ENCODE measurements around the gene YPEL5.

The YPEL5 gene

DNA sequence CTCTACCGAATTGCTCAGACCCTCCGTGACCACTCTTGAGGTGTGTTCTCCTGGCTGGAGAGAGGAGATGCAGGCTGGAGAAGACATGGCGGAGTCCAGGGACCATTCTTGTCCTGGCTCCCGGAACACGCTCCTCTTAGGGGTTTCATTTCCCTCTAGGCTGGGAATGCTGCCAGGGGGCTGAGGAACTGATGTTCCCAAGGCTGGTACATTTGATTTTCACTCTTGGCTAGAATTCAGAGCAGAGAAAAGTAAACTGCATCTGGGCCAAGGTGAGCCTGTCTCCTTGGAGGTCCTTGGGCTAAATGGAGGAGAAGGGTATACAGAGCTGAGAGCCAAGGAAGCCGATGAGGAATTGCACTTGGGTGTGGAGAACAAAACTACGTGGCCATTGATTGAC is 56.3 kb downstream of the YPEL5 start:
- Mint-ChIP-seq H3K27ac (no peak overlapping the region), H3K4me3 (no peak overlapping the region), H3K9me3 (no peaks in the 10 kb centered on the region), H3K27me3 (no peaks in the 10 kb centered on the region), H3K4me1 (no peaks in the 10 kb centered on the region)
- DNase-seq = no peak
- ATAC-seq = no peak

DNA sequence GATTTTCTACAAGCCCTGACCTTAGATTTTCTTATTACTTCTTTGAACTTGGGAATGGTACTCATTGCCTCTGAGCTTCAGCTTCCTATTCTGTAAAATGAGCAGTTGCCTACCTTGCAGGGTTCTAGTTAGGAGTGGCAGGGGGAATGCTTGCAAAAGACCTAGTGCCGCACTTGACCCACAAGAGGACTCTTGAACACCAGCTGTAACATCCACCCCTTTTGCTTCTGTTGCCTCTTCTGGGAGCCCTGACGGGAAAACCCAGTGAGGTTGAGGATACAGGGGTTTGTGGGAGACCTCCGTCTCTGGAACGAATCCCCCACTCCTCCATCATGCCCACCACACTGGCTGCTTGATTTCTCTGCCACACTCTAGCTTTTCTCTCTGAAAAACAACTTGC is 57.5 kb downstream of the YPEL5 start:
- H3K4me3 Mint-ChIP-seq = no peak overlapping the region
- no peaks in the 10 kb centered on the region for H3K27me3 Mint-ChIP-seq
- no peak overlapping the region for H3K27ac Mint-ChIP-seq
- H3K9me3 Mint-ChIP-seq = no peaks in the 10 kb centered on the region
- no peak for DNase-seq
- H3K4me1 Mint-ChIP-seq = peaks cover 11% of the 10 kb centered on the region
- no peak for ATAC-seq

GRCh38 chr2:30205456-30205855 is 58.6 kb downstream of the YPEL5 start:
- ATAC-seq = no peak
- no peak overlapping the region for H3K4me3 Mint-ChIP-seq
- DNase-seq = no peak
- H3K27ac Mint-ChIP-seq = no peak overlapping the region
- H3K4me1 Mint-ChIP-seq = peaks cover 17% of the 10 kb centered on the region
- no peaks in the 10 kb centered on the region for H3K27me3 Mint-ChIP-seq
- H3K9me3 Mint-ChIP-seq = no peaks in the 10 kb centered on the region

DNA sequence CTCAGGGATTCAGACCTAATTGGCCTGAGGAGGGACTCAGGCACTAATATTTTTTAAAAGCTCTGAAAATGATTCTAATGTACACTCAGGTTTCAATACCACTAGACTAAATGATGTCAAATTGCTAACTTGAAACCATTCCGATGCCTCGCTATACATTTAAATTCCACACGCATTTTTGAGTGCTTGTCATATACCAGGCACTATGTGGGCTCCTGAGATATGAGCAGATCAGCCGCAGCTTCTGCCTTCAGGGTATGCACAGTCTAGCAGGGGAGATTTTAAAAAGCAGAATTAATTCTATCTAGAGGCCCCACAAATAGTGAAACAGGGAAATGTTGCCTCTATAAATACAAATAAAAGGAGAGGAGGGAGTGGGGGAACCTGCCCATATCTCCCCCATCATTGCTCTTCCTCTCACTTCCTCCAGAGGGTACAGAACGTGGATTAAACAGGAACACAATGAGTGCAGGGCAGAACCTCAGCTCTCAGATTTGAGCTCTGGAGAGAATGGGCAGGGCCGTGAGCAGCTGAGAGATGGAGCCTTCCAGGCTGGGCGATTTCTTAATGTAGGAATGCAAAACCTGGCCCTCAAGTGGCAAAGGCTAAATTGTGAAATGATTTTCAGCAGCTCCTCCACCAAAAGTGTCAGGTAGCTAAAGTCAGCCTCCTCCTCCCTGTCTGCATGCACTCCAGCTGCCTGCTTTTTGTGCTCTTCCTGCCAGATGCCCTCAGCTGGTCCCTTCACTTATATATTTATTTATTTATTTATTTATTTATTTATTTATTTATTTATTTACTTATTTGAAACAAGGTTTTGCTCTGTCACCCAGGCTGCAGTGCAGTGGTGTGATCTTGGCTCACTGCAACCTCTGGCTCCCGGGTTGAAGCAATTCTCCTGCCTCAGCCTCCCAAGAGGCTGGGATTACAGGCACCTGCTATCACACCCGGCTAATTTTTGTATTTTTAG is 59.9 kb downstream of the YPEL5 start:
- Mint-ChIP-seq H3K27me3 (no peaks in the 10 kb centered on the region), H3K9me3 (no peaks in the 10 kb centered on the region), H3K4me1 (peaks cover 17% of the 10 kb centered on the region), H3K27ac (no peak overlapping the region), H3K4me3 (no peak overlapping the region)
- DNase-seq = no peak
- no peak for ATAC-seq

DNA sequence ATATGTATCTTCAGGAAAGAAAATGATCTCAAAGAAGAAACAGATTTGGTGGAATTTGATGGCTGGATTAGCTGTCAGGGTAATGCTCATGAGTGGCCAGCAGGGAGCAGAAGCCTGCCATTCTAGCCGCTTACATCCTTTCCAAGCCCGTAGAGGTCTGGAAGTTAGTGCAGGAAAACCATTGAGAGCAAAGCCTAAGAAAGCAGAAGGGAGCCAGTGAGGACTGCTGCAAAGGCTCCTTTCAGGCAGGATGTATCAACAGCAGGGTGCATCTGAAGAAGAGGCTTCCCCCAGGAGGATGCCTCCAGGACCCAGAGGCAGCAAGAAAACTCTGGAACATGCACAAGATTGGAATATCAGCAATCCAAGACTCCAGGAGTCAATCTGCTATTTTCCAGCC is 61.6 kb downstream of the YPEL5 start:
- no peaks in the 10 kb centered on the region for H3K9me3 Mint-ChIP-seq
- DNase-seq = peak in 1 of 2 donors; percentile 32
- ATAC-seq = no peak
- H3K4me1 Mint-ChIP-seq = peaks cover 17% of the 10 kb centered on the region
- H3K4me3 Mint-ChIP-seq = peak overlapping the region in 1 of 2 donors; percentile 36
- H3K27me3 Mint-ChIP-seq = no peaks in the 10 kb centered on the region
- H3K27ac Mint-ChIP-seq = no peak overlapping the region

- DNase-seq (no peak), ATAC-seq (peak; percentile 67)
- Mint-ChIP-seq H3K4me1 (peaks cover 17% of the 10 kb centered on the region), H3K27me3 (no peaks in the 10 kb centered on the region), H3K9me3 (no peaks in the 10 kb centered on the region), H3K4me3 (peak overlapping the region; percentile 8 to 15), H3K27ac (peak overlapping the region; percentile 4 to 85)
Measured at GRCh38 chr2:30209227-30209626, 62.4 kb downstream of the YPEL5 start.
